ENCODE results near the gene GGCX.
"Not testable (repeated sequence)": the region's sequence is repeated elsewhere in the genome, so short reads cannot be mapped to it uniquely, and the experiment has no call there.

GGCX gene

DNA sequence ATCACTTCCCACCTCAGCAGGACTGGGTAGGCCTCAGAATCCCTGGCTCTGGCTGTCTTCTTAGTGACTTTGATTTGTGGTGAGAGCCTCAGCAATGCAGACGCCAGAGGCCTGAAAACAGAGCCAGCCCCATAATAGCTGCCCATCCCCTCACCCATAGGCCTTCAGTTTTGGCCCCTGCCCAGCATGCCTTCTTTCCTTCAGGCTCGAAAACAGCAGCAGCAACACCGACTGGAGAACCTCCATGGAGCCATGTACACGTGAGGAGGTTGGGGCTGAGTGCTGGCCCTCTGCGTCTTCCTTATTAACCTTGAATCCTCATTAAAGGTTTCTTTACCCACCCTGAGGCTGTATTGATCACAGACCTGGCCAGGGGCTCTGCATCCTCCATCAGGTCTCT, 35.9 kb upstream of the GGCX start:
- no peak for DNase-seq (ENCODE audit: extremely low read depth, low read depth)
- no peak for TF ChIP-seq CTCF (IDR thresholded peaks at IDR 0.05; ENCODE audit: low read depth, low read length)

- no peak for DNase-seq (ENCODE audit: extremely low read depth, low read depth)
- TF ChIP-seq CTCF (IDR thresholded peaks at IDR 0.05; ENCODE audit: low read depth, low read length): no peak
Observed at GRCh38 chr2:85596486-85597143, 35.3 kb upstream of the GGCX start.

DNA sequence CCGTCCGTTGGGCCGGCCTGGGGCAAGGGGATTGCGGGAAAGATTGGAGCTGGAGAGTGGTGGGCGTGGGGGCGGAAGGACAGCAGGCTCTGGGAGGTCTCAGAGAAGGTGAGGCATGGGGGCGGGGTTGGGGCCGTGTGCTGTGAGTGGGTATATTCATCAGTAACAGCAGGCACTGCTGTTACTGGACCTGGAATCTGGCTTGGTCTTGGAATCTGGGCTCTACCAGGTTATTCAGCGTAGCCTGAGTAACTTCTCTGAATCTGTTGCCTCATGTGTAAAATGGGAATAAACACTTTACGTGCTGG, 34.7 kb upstream of the GGCX start:
- no peak for TF ChIP-seq CTCF (IDR thresholded peaks at IDR 0.05; ENCODE audit: low read depth, low read length)

GRCh38 chr2:85595301-85596025, 34.2 kb upstream of the GGCX start, which contains the start of gene RNF181:
Gene RNF181 (plus strand): TSS chr2:85595745. CDS start chr2:85595764, 19 bp downstream.
- peak; percentile 96 for DNase-seq (ENCODE audit: extremely low read depth, low read depth)
- TF ChIP-seq CTCF (IDR thresholded peaks at IDR 0.05; ENCODE audit: low read depth, low read length): no peak

More for the DNA sequence above, 34.7 kb upstream of the GGCX start:
- DNase-seq (ENCODE audit: extremely low read depth, low read depth): no peak

GRCh38 chr2:85594715-85595300, 33.5 kb upstream of the GGCX start:
- TF ChIP-seq CTCF (IDR thresholded peaks at IDR 0.05; ENCODE audit: low read depth, low read length): no peak
- no peak for DNase-seq (ENCODE audit: extremely low read depth, low read depth)

GRCh38 chr2:85593023-85593422, 31.7 kb upstream of the GGCX start:
- DNase-seq (ENCODE audit: extremely low read depth, low read depth): no peak
- no peak for TF ChIP-seq CTCF (IDR thresholded peaks at IDR 0.05; ENCODE audit: low read depth, low read length)

DNA sequence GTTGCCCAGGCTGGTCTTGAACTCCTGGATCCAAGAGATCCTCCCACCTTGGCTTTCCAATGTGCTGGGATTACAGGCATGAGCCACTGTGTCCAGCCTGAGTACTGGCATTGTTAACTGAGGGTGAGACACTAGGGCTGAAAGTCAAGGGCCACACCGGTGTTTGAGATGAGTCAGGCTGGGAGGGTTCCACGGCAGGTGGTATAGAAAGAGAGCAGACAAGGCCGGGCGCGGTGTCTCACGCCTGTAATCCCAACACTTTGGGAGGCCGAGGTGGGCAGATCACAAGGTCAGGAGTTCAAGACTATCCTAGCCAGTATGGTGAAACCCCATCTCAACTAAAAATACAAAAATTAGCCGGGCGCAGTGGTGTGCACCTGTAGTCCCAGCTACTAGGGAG, 31.0 kb upstream of the GGCX start:
- DNase-seq (ENCODE audit: extremely low read depth, low read depth): not testable (repeated sequence)
